Neutrophil (primary cell): ENCODE measurements around the gene GPR108.
"Not testable (repeated sequence)": the region's sequence is repeated elsewhere in the genome, so short reads cannot be mapped to it uniquely, and the experiment has no call there.

Experiments
- H3K27ac ChIP-seq: fragments of 200-600 bp; sonication (generic); 2 replicates; pipeline ENCODE4 v1.5.1; 2016; ENCODE audit warnings: mild to moderate bottlenecking, moderate library complexity
- H3K27me3 ChIP-seq: fragments of 200-600 bp; sonication (generic); 2 replicates; pipeline ENCODE4 v1.6.0; 2016; ENCODE audit warnings: mild to moderate bottlenecking
- H3K36me3 ChIP-seq: fragments of 200-600 bp; sonication (generic); 2 replicates; pipeline ENCODE4 v1.5.1; 2017
- H3K4me1 ChIP-seq, 2 experiments: fragments of 200-600 bp in 1 of 2; sonication (generic) in 1 of 2; 1 replicate in 1 of 2; 2 replicates in 1 of 2; pipeline versions ENCODE4 v1.5.1 to v1.6.1; 2013 to 2016; ENCODE audit warnings: low read depth in 1 of 2, low read length in 1 of 2, mild to moderate bottlenecking in 1 of 2, moderate library complexity in 1 of 2; ENCODE audit not compliant: control insufficient read depth in 1 of 2, insufficient read depth in 1 of 2
- H3K4me3 ChIP-seq, 2 experiments: fragments of 200-600 bp in 1 of 2; sonication (generic) in 1 of 2; 1 replicate in 1 of 2; 2 replicates in 1 of 2; pipeline ENCODE4 v1.5.1; 2013 to 2016; ENCODE audit warnings: low read depth in 1 of 2, low read length in 1 of 2, mild to moderate bottlenecking in 1 of 2, moderate library complexity in 1 of 2
- H3K9me3 ChIP-seq: fragments of 200-600 bp; sonication (generic); 2 replicates; pipeline ENCODE4 v1.5.1; 2016
- CTCF ChIP-seq: fragments of 200-600 bp; sonication (generic); IDR thresholded peaks from 2 replicates; pipeline ENCODE4 v1.5.1; 2016; ENCODE audit warnings: antibody characterized with exemption

Gene GPR108

GRCh38 chr19:6774821-6775707 lies 37.7 kb upstream of the GPR108 start:
- no peak for TF ChIP-seq CTCF
- Histone ChIP-seq H3K27me3 (no peaks in the 10 kb centered on the region), H3K27ac (peak overlapping the region; percentile 95), H3K4me1 (peaks cover 58 to 62% of the 10 kb centered on the region in 2 experiments), H3K4me3 (peak overlapping the region; percentile 99 to 100), H3K36me3 (peaks cover 25% of the 10 kb centered on the region), H3K9me3 (no peaks in the 10 kb centered on the region)

- Histone ChIP-seq H3K27ac (peak overlapping the region; percentile 95), H3K36me3 (peaks cover 25% of the 10 kb centered on the region), H3K9me3 (no peaks in the 10 kb centered on the region), H3K4me3 (peak overlapping the region; percentile 99 to 100), H3K27me3 (no peaks in the 10 kb centered on the region), H3K4me1 (peaks cover 68 to 75% of the 10 kb centered on the region in 2 experiments)
- TF ChIP-seq CTCF = no peak
Measured at GRCh38 chr19:6773323-6773931, 36.0 kb upstream of the GPR108 start.

- Histone ChIP-seq H3K36me3 (peaks cover 22% of the 10 kb centered on the region), H3K27me3 (no peaks in the 10 kb centered on the region), H3K4me3 (peak overlapping the region; percentile 99 to 100), H3K4me1 (peaks cover 68 to 75% of the 10 kb centered on the region in 2 experiments), H3K9me3 (no peaks in the 10 kb centered on the region), H3K27ac (peak overlapping the region; percentile 95)
- no peak for TF ChIP-seq CTCF
Measured at GRCh38 chr19:6772866-6773322, 35.5 kb upstream of the GPR108 start.

DNA sequence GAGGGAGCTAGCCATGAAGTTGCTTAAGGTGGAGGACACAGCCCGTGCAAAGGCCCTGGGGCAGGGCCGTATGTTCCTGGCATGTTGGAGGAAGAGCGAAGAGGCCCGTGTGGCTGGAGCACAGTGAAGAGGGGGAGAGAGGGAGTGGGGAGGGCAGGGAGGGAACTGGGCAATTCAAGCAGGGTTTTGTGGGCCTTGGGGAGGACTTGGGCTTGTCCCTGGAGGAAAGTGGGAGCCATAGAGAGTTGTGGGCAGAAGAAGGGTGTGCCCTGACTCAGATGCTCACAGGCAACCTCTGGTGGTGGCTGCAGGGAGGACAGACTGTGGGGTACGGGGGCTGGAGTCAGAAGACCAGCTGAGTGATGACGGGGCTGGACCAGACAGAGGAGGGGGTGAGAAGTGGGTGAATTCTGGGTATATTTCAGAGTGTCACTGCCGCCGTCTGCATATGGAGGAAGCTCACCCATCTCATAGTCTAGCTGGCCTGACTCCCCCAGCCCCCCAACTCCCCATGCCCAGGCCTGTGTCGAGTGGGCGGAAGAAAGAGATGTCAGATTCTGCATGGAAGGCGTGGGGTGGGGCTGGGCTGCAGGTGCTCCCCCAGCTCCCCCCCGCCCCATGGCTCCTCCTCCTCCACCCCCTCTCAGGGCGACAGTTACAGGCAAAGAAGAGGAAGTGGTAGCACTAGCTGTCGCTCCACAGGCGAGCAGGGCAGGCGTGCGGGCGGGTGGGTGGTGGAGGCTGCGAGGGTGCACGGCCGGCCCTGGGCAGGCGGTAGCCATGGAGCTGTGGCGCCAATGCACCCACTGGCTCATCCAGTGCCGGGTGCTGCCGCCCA lies 34.9 kb upstream of the GPR108 start, which contains the start of gene VAV1:
VAV1 (plus strand) TSS at position 681 of the 838 bp plus-strand sequence; CDS start at position 781, 100 bp downstream.
- H3K4me1 ChIP-seq = peaks cover 68 to 75% of the 10 kb centered on the region in 2 experiments
- H3K27ac ChIP-seq = peak within 1 kb of the TSS; percentile 95
- peaks cover 15% of the 10 kb centered on the region for H3K36me3 ChIP-seq
- no peaks in the 10 kb centered on the region for H3K9me3 ChIP-seq
- peak; percentile 68 for TF ChIP-seq CTCF
- H3K27me3 ChIP-seq = no peaks in the 10 kb centered on the region
- H3K4me3 ChIP-seq = peak within 1 kb of the TSS; percentile 99 to 100

DNA sequence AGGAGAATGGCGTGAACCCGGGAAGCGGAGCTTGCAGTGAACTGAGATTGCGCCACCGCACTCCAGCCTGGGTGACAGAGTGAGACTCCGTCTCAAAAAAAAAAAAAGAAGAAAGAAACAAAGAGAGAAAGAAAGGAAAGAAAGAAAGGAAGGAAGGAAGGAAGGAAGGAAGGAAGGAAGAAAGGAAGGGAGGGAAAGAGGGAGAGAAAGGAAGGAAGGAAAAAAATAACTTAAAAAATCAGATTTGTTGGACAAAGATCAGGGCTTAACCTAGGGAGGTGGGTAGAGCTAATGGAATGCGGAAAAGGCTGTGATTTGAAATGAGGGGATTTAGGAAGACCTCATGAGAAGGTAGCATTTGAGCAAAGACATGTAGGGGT lies 34.3 kb upstream of the GPR108 start:
- not testable (repeated sequence) for H3K27me3 ChIP-seq, H3K36me3 ChIP-seq, H3K9me3 ChIP-seq
- peak overlapping the region; percentile 95 for H3K27ac ChIP-seq
- peak overlapping the region; percentile 99 to 100 for H3K4me3 ChIP-seq
- peaks cover 68 to 77% of the 10 kb centered on the region in 2 experiments for H3K4me1 ChIP-seq
